ENCODE results near the gene CDK19.

Gene CDK19

GRCh38 chr6:110710115-110710514 lies 105.2 kb downstream of the CDK19 start:
- no peaks in the 10 kb centered on the region for H3K4me1 ChIP-seq (ENCODE audit: insufficient read depth, low read length, severe bottlenecking)
- H4K20me1 ChIP-seq (ENCODE audit: insufficient read depth, low read length), result no peaks in the 10 kb centered on the region
- H3K27me3 ChIP-seq (ENCODE audit: insufficient read depth, low read length), result no peaks in the 10 kb centered on the region
- H3K9ac ChIP-seq (ENCODE audit: low read length), result no peak overlapping the region
- H3K27ac ChIP-seq (ENCODE audit: low read depth, low read length, poor library complexity, severe bottlenecking), result no peak overlapping the region
- H3K79me2 ChIP-seq (ENCODE audit: insufficient read depth, low read length), result no peaks in the 10 kb centered on the region
- TF ChIP-seq EZH2 (IDR thresholded peaks at IDR 0.05; ENCODE audit: borderline replicate concordance, low read length) (no peak), CTCF (IDR thresholded peaks at IDR 0.05; ENCODE audit: low read length) (no peak)
- H2AFZ ChIP-seq (ENCODE audit: low read length), result no peak overlapping the region
- no peaks in the 10 kb centered on the region for H3K9me3 ChIP-seq (ENCODE audit: low read length)
- no peak overlapping the region for H3K4me3 ChIP-seq (ENCODE audit: low read depth, low read length, poor library complexity, severe bottlenecking)
- H3K4me2 ChIP-seq (ENCODE audit: low read length), result no peak overlapping the region
- H3K36me3 ChIP-seq (ENCODE audit: insufficient read depth, low read length), result no peaks in the 10 kb centered on the region
- no peaks in the 10 kb centered on the region for H3F3A ChIP-seq (ENCODE audit: insufficient read depth, low read length)
- H3K9me2 ChIP-seq (ENCODE audit: low read depth, low read length), result no peaks in the 10 kb centered on the region

- TF ChIP-seq CTCF (IDR thresholded peaks at IDR 0.05; ENCODE audit: low read length) (no peak), EZH2 (IDR thresholded peaks at IDR 0.05; ENCODE audit: borderline replicate concordance, low read length) (no peak)
- Histone ChIP-seq H2AFZ (ENCODE audit: low read length) (no peak overlapping the region), H3K9me2 (ENCODE audit: low read depth, low read length) (no peaks in the 10 kb centered on the region), H3K9me3 (ENCODE audit: low read length) (no peaks in the 10 kb centered on the region), H3K27me3 (ENCODE audit: insufficient read depth, low read length) (no peaks in the 10 kb centered on the region), H4K20me1 (ENCODE audit: insufficient read depth, low read length) (no peaks in the 10 kb centered on the region), H3K4me3 (ENCODE audit: low read depth, low read length, poor library complexity, severe bottlenecking) (no peak overlapping the region), H3K27ac (ENCODE audit: low read depth, low read length, poor library complexity, severe bottlenecking) (no peak overlapping the region), H3K79me2 (ENCODE audit: insufficient read depth, low read length) (no peaks in the 10 kb centered on the region), H3K36me3 (ENCODE audit: insufficient read depth, low read length) (no peaks in the 10 kb centered on the region), H3K4me2 (ENCODE audit: low read length) (no peak overlapping the region), H3K4me1 (ENCODE audit: insufficient read depth, low read length, severe bottlenecking) (no peaks in the 10 kb centered on the region), H3F3A (ENCODE audit: insufficient read depth, low read length) (no peaks in the 10 kb centered on the region), H3K9ac (ENCODE audit: low read length) (no peak overlapping the region)
Measured at GRCh38 chr6:110708295-110708950, 106.8 kb downstream of the CDK19 start.

GRCh38 chr6:110705543-110705942 lies 109.7 kb downstream of the CDK19 start:
- no peak overlapping the region for H3K4me3 ChIP-seq (ENCODE audit: low read depth, low read length, poor library complexity, severe bottlenecking)
- no peak overlapping the region for H3K9ac ChIP-seq (ENCODE audit: low read length)
- no peaks in the 10 kb centered on the region for H3K27me3 ChIP-seq (ENCODE audit: insufficient read depth, low read length)
- H3K4me1 ChIP-seq (ENCODE audit: insufficient read depth, low read length, severe bottlenecking), result no peaks in the 10 kb centered on the region
- no peak for TF ChIP-seq CTCF (IDR thresholded peaks at IDR 0.05; ENCODE audit: low read length)
- TF ChIP-seq EZH2 (IDR thresholded peaks at IDR 0.05; ENCODE audit: borderline replicate concordance, low read length), result no peak
- H3F3A ChIP-seq (ENCODE audit: insufficient read depth, low read length), result no peaks in the 10 kb centered on the region
- no peak overlapping the region for H3K4me2 ChIP-seq (ENCODE audit: low read length)
- no peak overlapping the region for H2AFZ ChIP-seq (ENCODE audit: low read length)
- no peak overlapping the region for H3K27ac ChIP-seq (ENCODE audit: low read depth, low read length, poor library complexity, severe bottlenecking)
- no peaks in the 10 kb centered on the region for H3K36me3 ChIP-seq (ENCODE audit: insufficient read depth, low read length)
- H3K9me3 ChIP-seq (ENCODE audit: low read length), result no peaks in the 10 kb centered on the region
- H3K79me2 ChIP-seq (ENCODE audit: insufficient read depth, low read length), result no peaks in the 10 kb centered on the region
- H3K9me2 ChIP-seq (ENCODE audit: low read depth, low read length), result no peaks in the 10 kb centered on the region
- no peaks in the 10 kb centered on the region for H4K20me1 ChIP-seq (ENCODE audit: insufficient read depth, low read length)

All from OCI-LY1 (cell line).